Measurements from ENCODE around the gene PPIP5K2. TPM values are rescaled to one million over a fixed set of nuclear protein-coding genes. Genes with fewer than 3 reads are reported as not detected.

The PPIP5K2 gene
- total RNA-seq, 1 donor from 2014 or later: 67.7 TPM

DNA sequence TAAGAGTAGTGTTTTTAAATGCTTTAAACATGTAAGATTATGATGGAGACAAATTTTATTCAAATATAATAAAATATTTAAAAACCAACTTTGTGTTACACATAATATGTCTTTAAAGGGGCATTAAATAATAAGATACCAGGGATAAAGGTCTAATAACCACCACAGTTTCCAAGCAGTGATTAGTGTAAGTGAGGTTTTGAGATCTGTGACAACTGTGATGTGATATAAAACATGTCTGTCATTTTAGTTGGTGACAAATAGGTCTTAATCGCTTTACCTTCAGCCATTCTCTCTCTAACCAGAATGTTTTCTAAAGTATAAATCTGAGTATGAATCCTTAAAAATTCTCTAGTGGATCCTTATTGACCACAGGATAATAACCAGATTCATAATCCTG, 28.1 kb downstream of the PPIP5K2 start:
- TF ChIP-seq EZH2 (IDR thresholded peaks at IDR 0.05; ENCODE audit: insufficient read depth, low read length): no peak
- TF ChIP-seq, protein P1, sequence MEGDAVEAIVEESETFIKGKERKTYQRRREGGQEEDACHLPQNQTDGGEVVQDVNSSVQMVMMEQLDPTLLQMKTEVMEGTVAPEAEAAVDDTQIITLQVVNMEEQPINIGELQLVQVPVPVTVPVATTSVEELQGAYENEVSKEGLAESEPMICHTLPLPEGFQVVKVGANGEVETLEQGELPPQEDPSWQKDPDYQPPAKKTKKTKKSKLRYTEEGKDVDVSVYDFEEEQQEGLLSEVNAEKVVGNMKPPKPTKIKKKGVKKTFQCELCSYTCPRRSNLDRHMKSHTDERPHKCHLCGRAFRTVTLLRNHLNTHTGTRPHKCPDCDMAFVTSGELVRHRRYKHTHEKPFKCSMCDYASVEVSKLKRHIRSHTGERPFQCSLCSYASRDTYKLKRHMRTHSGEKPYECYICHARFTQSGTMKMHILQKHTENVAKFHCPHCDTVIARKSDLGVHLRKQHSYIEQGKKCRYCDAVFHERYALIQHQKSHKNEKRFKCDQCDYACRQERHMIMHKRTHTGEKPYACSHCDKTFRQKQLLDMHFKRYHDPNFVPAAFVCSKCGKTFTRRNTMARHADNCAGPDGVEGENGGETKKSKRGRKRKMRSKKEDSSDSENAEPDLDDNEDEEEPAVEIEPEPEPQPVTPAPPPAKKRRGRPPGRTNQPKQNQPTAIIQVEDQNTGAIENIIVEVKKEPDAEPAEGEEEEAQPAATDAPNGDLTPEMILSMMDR (IDR thresholded peaks at IDR 0.05; ENCODE audit: insufficient read depth, low read depth, low read length): no peak
- Histone ChIP-seq H3K79me2 (ENCODE audit: insufficient read depth, low read length) (no peaks in the 10 kb centered on the region), H3K4me3 (ENCODE audit: insufficient read depth, low read depth, low read length) (no peak overlapping the region), H3K4me1 (ENCODE audit: insufficient read depth, low read length) (no peaks in the 10 kb centered on the region), H4K20me1 (ENCODE audit: insufficient read depth, low read length) (no peaks in the 10 kb centered on the region), H3K9ac (ENCODE audit: low read length) (no peak overlapping the region), H3K4me2 (ENCODE audit: low read length) (no peak overlapping the region), H3K27me3 (ENCODE audit: insufficient read depth, low read length) (no peaks in the 10 kb centered on the region), H3K27ac (ENCODE audit: low read depth, low read length) (no peak overlapping the region), H3K36me3 (ENCODE audit: insufficient read depth, low read length) (peaks cover 5% of the 10 kb centered on the region), H3K9me3 (ENCODE audit: insufficient read depth, low read depth, low read length) (no peaks in the 10 kb centered on the region), H2AFZ (ENCODE audit: low read depth, low read length) (no peak overlapping the region)
- FAIRE-seq (no peak), DNase-seq (ENCODE audit: low read depth) (no peak)
- H3K27me3 Mint-ChIP-seq (ENCODE audit: low read depth, unreplicated experiment): no peaks in the 10 kb centered on the region
- no peaks in the 10 kb centered on the region for H3K9me3 Mint-ChIP-seq (ENCODE audit: unreplicated experiment)
- no peak overlapping the region for H3K27ac Mint-ChIP-seq (ENCODE audit: unreplicated experiment)
- H3K36me3 Mint-ChIP-seq (ENCODE audit: low read depth, unreplicated experiment): no peaks in the 10 kb centered on the region
- no peak overlapping the region for H3K4me3 Mint-ChIP-seq (ENCODE audit: unreplicated experiment)
- no peaks in the 10 kb centered on the region for H3K4me1 Mint-ChIP-seq (ENCODE audit: low read depth, unreplicated experiment)

DNA sequence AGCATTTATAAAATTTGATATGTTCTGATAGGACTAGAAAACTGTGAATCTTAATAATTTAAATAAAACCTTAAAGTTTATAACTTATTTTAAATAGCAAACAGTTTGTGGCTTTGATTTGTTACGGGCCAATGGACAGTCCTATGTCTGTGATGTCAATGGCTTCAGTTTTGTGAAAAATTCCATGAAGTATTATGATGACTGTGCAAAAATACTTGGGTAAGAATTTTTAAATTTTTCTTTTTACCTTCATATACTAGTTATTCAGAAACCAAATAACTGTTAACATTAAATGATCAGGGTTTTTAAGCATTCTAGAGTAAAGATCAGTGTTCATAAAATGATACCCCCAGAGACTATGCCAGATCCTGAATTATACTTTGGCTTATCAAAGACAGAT, 31.1 kb downstream of the PPIP5K2 start:
- no peak overlapping the region for H3K9ac ChIP-seq (ENCODE audit: low read length)
- H3K9me3 Mint-ChIP-seq (ENCODE audit: unreplicated experiment): no peaks in the 10 kb centered on the region

DNA sequence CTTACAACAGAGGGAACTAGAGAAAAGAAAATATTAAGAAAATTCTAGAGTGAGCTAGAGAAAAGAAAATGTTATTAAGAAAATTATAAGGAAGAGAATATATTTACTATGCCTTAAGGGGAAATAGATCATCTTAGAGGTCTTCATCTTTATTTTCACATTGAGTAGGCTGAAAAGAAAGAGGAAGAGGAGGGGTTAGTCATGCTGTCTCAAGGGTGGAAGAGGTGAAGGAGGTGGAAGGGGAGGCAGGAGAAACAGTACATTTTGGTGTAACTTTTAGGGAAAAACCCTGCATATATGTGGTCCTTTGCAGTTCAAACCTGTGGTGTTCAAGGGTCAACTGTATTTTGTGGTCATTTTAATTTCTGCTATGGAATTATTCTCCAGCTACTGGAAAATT, 46.6 kb downstream of the PPIP5K2 start:
- H3K27me3 Mint-ChIP-seq (ENCODE audit: low read depth, unreplicated experiment): no peaks in the 10 kb centered on the region
- Histone ChIP-seq H2AFZ (ENCODE audit: low read depth, low read length) (no peak overlapping the region), H3K4me2 (ENCODE audit: low read length) (no peak overlapping the region), H3K79me2 (ENCODE audit: insufficient read depth, low read length) (no peaks in the 10 kb centered on the region), H3K4me3 (ENCODE audit: insufficient read depth, low read depth, low read length) (no peak overlapping the region), H3K27me3 (ENCODE audit: insufficient read depth, low read length) (no peaks in the 10 kb centered on the region), H3K36me3 (ENCODE audit: insufficient read depth, low read length) (peaks cover 12% of the 10 kb centered on the region), H3K27ac (ENCODE audit: low read depth, low read length) (no peak overlapping the region), H3K9ac (ENCODE audit: low read length) (no peak overlapping the region), H4K20me1 (ENCODE audit: insufficient read depth, low read length) (peaks cover 2% of the 10 kb centered on the region), H3K9me3 (ENCODE audit: insufficient read depth, low read depth, low read length) (no peaks in the 10 kb centered on the region), H3K4me1 (ENCODE audit: insufficient read depth, low read length) (no peaks in the 10 kb centered on the region)
- TF ChIP-seq, protein P1 (IDR thresholded peaks at IDR 0.05; ENCODE audit: insufficient read depth, low read depth, low read length): no peak
- TF ChIP-seq EZH2 (IDR thresholded peaks at IDR 0.05; ENCODE audit: insufficient read depth, low read length): no peak
- H3K9me3 Mint-ChIP-seq (ENCODE audit: unreplicated experiment): no peaks in the 10 kb centered on the region
- H3K27ac Mint-ChIP-seq (ENCODE audit: unreplicated experiment): no peak overlapping the region
- H3K36me3 Mint-ChIP-seq (ENCODE audit: low read depth, unreplicated experiment): peaks cover 8% of the 10 kb centered on the region
- no peak for FAIRE-seq
- H3K4me3 Mint-ChIP-seq (ENCODE audit: unreplicated experiment): no peak overlapping the region
- H3K4me1 Mint-ChIP-seq (ENCODE audit: low read depth, unreplicated experiment): no peaks in the 10 kb centered on the region
- DNase-seq (ENCODE audit: low read depth): no peak

More for the DNA sequence above, 31.1 kb downstream of the PPIP5K2 start:
- Histone ChIP-seq H3K4me2 (ENCODE audit: low read length) (no peak overlapping the region), H3K27ac (ENCODE audit: low read depth, low read length) (no peak overlapping the region), H3K9me3 (ENCODE audit: insufficient read depth, low read depth, low read length) (no peaks in the 10 kb centered on the region), H2AFZ (ENCODE audit: low read depth, low read length) (no peak overlapping the region), H3K36me3 (ENCODE audit: insufficient read depth, low read length) (peaks cover 11% of the 10 kb centered on the region), H3K79me2 (ENCODE audit: insufficient read depth, low read length) (no peaks in the 10 kb centered on the region), H3K27me3 (ENCODE audit: insufficient read depth, low read length) (no peaks in the 10 kb centered on the region), H3K4me1 (ENCODE audit: insufficient read depth, low read length) (no peaks in the 10 kb centered on the region), H4K20me1 (ENCODE audit: insufficient read depth, low read length) (no peaks in the 10 kb centered on the region), H3K4me3 (ENCODE audit: insufficient read depth, low read depth, low read length) (no peak overlapping the region)
- no peak for FAIRE-seq
- Mint-ChIP-seq H3K4me1 (ENCODE audit: low read depth, unreplicated experiment) (no peaks in the 10 kb centered on the region), H3K4me3 (ENCODE audit: unreplicated experiment) (no peak overlapping the region), H3K36me3 (ENCODE audit: low read depth, unreplicated experiment) (no peaks in the 10 kb centered on the region), H3K27ac (ENCODE audit: unreplicated experiment) (no peak overlapping the region), H3K27me3 (ENCODE audit: low read depth, unreplicated experiment) (no peaks in the 10 kb centered on the region)
- no peak for DNase-seq (ENCODE audit: low read depth)
- no peak for TF ChIP-seq EZH2 (IDR thresholded peaks at IDR 0.05; ENCODE audit: insufficient read depth, low read length)
- TF ChIP-seq, protein P1 (IDR thresholded peaks at IDR 0.05; ENCODE audit: insufficient read depth, low read depth, low read length): no peak

Measured in astrocyte (in vitro differentiated cells and primary cell).